Sigmoid colon (tissue), 7 donors: ENCODE measurements around the gene SOBP. TPM values are rescaled to one million over a fixed set of nuclear protein-coding genes. Genes with fewer than 3 reads are reported as not detected.

ENCODE experiments used
- DNase-seq: peaks from one replicate; pipeline ENCODE4 v3.0.0-alpha.2; 2019
- H3K27ac ChIP-seq, 4 donors: fragments of 200-600 bp; sonication (generic); one replicate each; pipeline ENCODE4 v1.5.1; 2016 to 2019; ENCODE audit warnings: mild to moderate bottlenecking in 1 of 4
- H3K27me3 ChIP-seq, 3 donors: fragments of 200-600 bp; sonication (generic); one replicate each; pipeline ENCODE4 v1.5.1; 2019; ENCODE audit warnings: mild to moderate bottlenecking in 1 of 3
- H3K36me3 ChIP-seq, 4 donors: fragments of 200-600 bp; sonication (generic); one replicate each; pipeline ENCODE4 v1.5.1; 2016 to 2019
- H3K4me1 ChIP-seq, 4 donors: fragments of 200-600 bp; sonication (generic); one replicate each; pipeline ENCODE4 v1.5.1; 2017 to 2019
- H3K4me3 ChIP-seq, 4 donors: fragments of 200-600 bp; sonication (generic); one replicate each; pipeline ENCODE4 v1.5.1; 2017 to 2019; ENCODE audit warnings: mild to moderate bottlenecking in 2 of 4, moderate library complexity in 1 of 4
- H3K9me3 ChIP-seq, 4 donors: fragments of 200-600 bp in 3 of 4; sonication (generic) in 3 of 4; one replicate each; pipeline versions ENCODE4 v1.5.1 to v1.6.1; 2013 to 2019
- CTCF ChIP-seq, 4 experiments: fragments of 450-650 bp in 3 of 4; fragments of 200-600 bp in 1 of 4; IDR thresholded peaks; one replicate each; pipeline ENCODE4 v1.5.1; 2016 to 2019; ENCODE audit warnings: antibody characterized with exemption in 4 of 4, mild to moderate bottlenecking in 3 of 4, moderate library complexity in 2 of 4
- EP300 ChIP-seq, 4 donors: sonication (generic); formaldehyde crosslinking; IDR thresholded peaks; one replicate each; pipeline ENCODE4 v1.6.1; 2017; ENCODE audit warnings: antibody characterized with exemption in 4 of 4
- POLR2A ChIP-seq, 2 donors: fragments of 450-650 bp; IDR thresholded peaks; one replicate each; pipeline ENCODE4 v1.6.1; 2016; ENCODE audit warnings: antibody characterized with exemption in 2 of 2, mild to moderate bottlenecking in 2 of 2, moderate library complexity in 2 of 2
- POLR2AphosphoS5 ChIP-seq, 4 donors: sonication (generic); formaldehyde crosslinking; IDR thresholded peaks; one replicate each; pipeline ENCODE4 v1.6.1; 2017; ENCODE audit warnings: antibody characterized with exemption in 4 of 4
- WGBS, 2 donors: extraction: QIAGEN DNeasy Blood & Tissue Kit; methylation state at CpG; one replicate each; pipeline ENCODE4 v1.1.7; 2013; 5-methylcytosine and 5-hydroxymethylcytosine counted together
- intact Hi-C: fragments of 100-400 bp; cut with DNase I; formaldehyde crosslinking; loops from one replicate; pipeline ENCODE4 v1.15.1; 2023
- polyA plus RNA-seq, 3 donors: library from polyadenylated mRNA; stranded (reverse); fragments of 200-250 nt; gene quantifications; one replicate each; pipeline ENCODE4 v1.2.3, GENCODE V29; 2013
- total RNA-seq, 4 donors: library from RNA; depleted of rRNA; stranded (reverse); fragments of >200 nt; gene quantifications; one replicate each; pipeline ENCODE4 v1.1.0, GENCODE V29; 2016
- donor health status: healthy with polysubstance abuse.
- donor health status: Bipolar disorder and iron deficiency.
- donor health status: healthy.

Gene SOBP
- total and polyA plus RNA-seq, 7 donors, result 1.2 to 38.5 (median 16.8) TPM

- peaks cover 0 to 5% (median 0%) of the 10 kb centered on the region in 3 donors for H3K27me3 ChIP-seq
- TF ChIP-seq CTCF (IDR thresholded peaks at IDR 0.05) (no peak), EP300 (IDR thresholded peaks at IDR 0.05) (no peak), POLR2AphosphoS5 (IDR thresholded peaks at IDR 0.05) (no peak), POLR2A (IDR thresholded peaks at IDR 0.05) (no peak)
- H3K36me3 ChIP-seq, result no peaks in the 10 kb centered on the region
- H3K4me3 ChIP-seq, result no peak overlapping the region
- no peaks in the 10 kb centered on the region for H3K9me3 ChIP-seq
- WGBS, 2 donors, result 64 to 69% methylated on average over 12 of the region's 12 CpGs
- peaks cover 0 to 10% (median 8%) of the 10 kb centered on the region in 4 donors for H3K4me1 ChIP-seq
- intact Hi-C loops, result no loop called here
- peak overlapping the region in 3 of 4 donors; percentile 8 to 44 (median 31) for H3K27ac ChIP-seq
- peak; percentile 71 for DNase-seq
Observed at GRCh38 chr6:107691062-107691751, 201.3 kb downstream of the SOBP start.

GRCh38 chr6:107692351-107692750, 202.4 kb downstream of the SOBP start:
- no peak for DNase-seq
- Histone ChIP-seq H3K4me1 (peaks cover 0 to 10% (median 8%) of the 10 kb centered on the region in 4 donors), H3K4me3 (no peak overlapping the region), H3K27ac (no peak overlapping the region), H3K27me3 (peaks cover 0 to 5% (median 0%) of the 10 kb centered on the region in 3 donors), H3K9me3 (no peaks in the 10 kb centered on the region), H3K36me3 (no peaks in the 10 kb centered on the region)
- TF ChIP-seq POLR2AphosphoS5 (IDR thresholded peaks at IDR 0.05), result no peak
- TF ChIP-seq POLR2A (IDR thresholded peaks at IDR 0.05), result no peak
- TF ChIP-seq CTCF (IDR thresholded peaks at IDR 0.05), result no peak
- TF ChIP-seq EP300 (IDR thresholded peaks at IDR 0.05), result no peak
- intact Hi-C loops, result no loop called here
- WGBS, 2 donors, result 84 to 85% methylated on average over 3 of the region's 3 CpGs

- no peak for DNase-seq
- H3K27me3 ChIP-seq, result no peaks in the 10 kb centered on the region
- no peak for TF ChIP-seq CTCF (IDR thresholded peaks at IDR 0.05)
- no peak for TF ChIP-seq EP300 (IDR thresholded peaks at IDR 0.05)
- no peak for TF ChIP-seq POLR2A (IDR thresholded peaks at IDR 0.05)
- TF ChIP-seq POLR2AphosphoS5 (IDR thresholded peaks at IDR 0.05), result no peak
- 97 to 100% methylated on average over 2 of the region's 2 CpGs for WGBS, 2 donors
- H3K36me3 ChIP-seq, result no peaks in the 10 kb centered on the region
- intact Hi-C loops, result no loop called here
- no peak overlapping the region for H3K4me3 ChIP-seq
- no peaks in the 10 kb centered on the region for H3K9me3 ChIP-seq
- H3K27ac ChIP-seq, result no peak overlapping the region
- peaks cover 0 to 10% (median 8%) of the 10 kb centered on the region in 4 donors for H3K4me1 ChIP-seq
Observed at GRCh38 chr6:107695061-107695720, 205.3 kb downstream of the SOBP start.

- H3K27me3 ChIP-seq, result no peaks in the 10 kb centered on the region
- no peaks in the 10 kb centered on the region for H3K9me3 ChIP-seq
- no peak for DNase-seq
- no peak overlapping the region for H3K4me3 ChIP-seq
- H3K36me3 ChIP-seq, result no peaks in the 10 kb centered on the region
- no peak for TF ChIP-seq POLR2AphosphoS5 (IDR thresholded peaks at IDR 0.05)
- no peak for TF ChIP-seq CTCF (IDR thresholded peaks at IDR 0.05)
- TF ChIP-seq POLR2A (IDR thresholded peaks at IDR 0.05), result no peak
- TF ChIP-seq EP300 (IDR thresholded peaks at IDR 0.05), result no peak
- 61 to 66% methylated on average over 5 of the region's 5 CpGs for WGBS, 2 donors
- intact Hi-C loops, result no loop called here
- no peak overlapping the region for H3K27ac ChIP-seq
- H3K4me1 ChIP-seq, result no peaks in the 10 kb centered on the region
Observed at GRCh38 chr6:107697682-107698081, 207.8 kb downstream of the SOBP start.
